B cell (primary cell): ENCODE data around the gene SPATA3. TPM values are rescaled to one million over a fixed set of nuclear protein-coding genes. Genes with fewer than 3 reads are reported as not detected.

Experiments
- ATAC-seq: fragments of 200-7000 bp; cut with Tn5 transposase; one replicate; pipeline ENCODE4 v1.10.0; 2021; ENCODE audit warnings: low read depth, mild to moderate bottlenecking, moderate number of reproducible peaks, moderate library complexity
- CTCF ChIA-PET: fragments of 350-600 bp; sonication (Branson Sonifier 250); formaldehyde crosslinking; loops from one replicate; lab custom pipeline; 2021; ENCODE audit warnings: antibody characterized with exemption, inconsistent platforms; lab: Charles Lee
- POLR2A ChIA-PET: fragments of 350-600 bp; sonication (Branson Sonifier 250); formaldehyde crosslinking; loops from one replicate; lab custom pipeline; 2021; ENCODE audit warnings: antibody characterized with exemption; lab: Charles Lee
- DNase-seq: peaks from one replicate; pipeline ENCODE4 v3.0.0; 2013
- H2AFZ ChIP-seq: 2 replicates; pipeline ENCODE4 v1.6.1; 2012; ENCODE audit warnings: mild to moderate bottlenecking, low read depth, low read length; ENCODE audit not compliant: insufficient read depth, poor library complexity, severe bottlenecking
- H3K27ac ChIP-seq, 2 donors: 1 replicate in 1 of 2; 2 replicates in 1 of 2; pipeline ENCODE4 v1.5.1; 2012 to 2013; ENCODE audit warnings: low read length in 2 of 2, mild to moderate bottlenecking in 2 of 2, moderate library complexity in 1 of 2
- H3K27me3 ChIP-seq, 4 experiments: fragments of 200-600 bp in 1 of 4; sonication (generic) in 1 of 4; replicated peaks in 1 of 4; 1 replicate in 2 of 4; 2 replicates in 2 of 4; pipeline versions ENCODE4 v1.6.1 to v1.7.0; 2013 to 2016; ENCODE audit warnings: low read length in 3 of 4, mild to moderate bottlenecking in 2 of 4, mixed read lengths in 1 of 4, moderate library complexity in 1 of 4; ENCODE audit not compliant: insufficient read depth in 4 of 4, control insufficient read depth in 3 of 4; ENCODE audit errors: control extremely low read depth in 1 of 4
- H3K36me3 ChIP-seq, 2 experiments: replicated peaks in 1 of 2; 1 replicate in 1 of 2; 2 replicates in 1 of 2; pipeline versions ENCODE4 v1.6.1 to v1.7.1; 2013; ENCODE audit warnings: low read length in 1 of 2; ENCODE audit not compliant: insufficient read depth in 2 of 2, control insufficient read depth in 1 of 2; ENCODE audit errors: control extremely low read depth in 1 of 2, extremely low read depth in 1 of 2
- H3K4me1 ChIP-seq, 2 donors: fragments of 200-600 bp in 1 of 2; sonication (generic) in 1 of 2; 1 replicate in 1 of 2; 2 replicates in 1 of 2; pipeline versions ENCODE4 v1.5.1 to v1.6.1; 2013 to 2017; ENCODE audit warnings: low read length in 2 of 2; ENCODE audit not compliant: control insufficient read depth in 2 of 2, insufficient read depth in 2 of 2
- H3K4me2 ChIP-seq: replicated peaks from 2 replicates; pipeline ENCODE3; 2012; ENCODE audit warnings: mild to moderate bottlenecking, low read depth, low read length; ENCODE audit not compliant: poor library complexity, severe bottlenecking
- H3K4me3 ChIP-seq, 5 experiments: fragments of 200-600 bp in 1 of 5; sonication (generic) in 1 of 5; 1 replicate in 3 of 5; 2 replicates in 2 of 5; pipeline versions ENCODE4 v1.5.1 to v1.7.0; 2011 to 2016; ENCODE audit warnings: low read length in 4 of 5, mild to moderate bottlenecking in 4 of 5, low read depth in 2 of 5, control low read depth in 1 of 5, moderate library complexity in 1 of 5; ENCODE audit not compliant: insufficient read depth in 1 of 5; ENCODE audit errors: control extremely low read depth in 1 of 5, extremely low read depth in 1 of 5
- H3K79me2 ChIP-seq: fragments of 200-600 bp; sonication (generic); one replicate; pipeline ENCODE4 v1.6.0; 2016; ENCODE audit warnings: low read length; ENCODE audit not compliant: control insufficient read depth, insufficient read depth
- H3K9ac ChIP-seq: fragments of 200-600 bp; sonication (generic); 2 replicates; pipeline ENCODE4 v1.6.1; 2017; ENCODE audit warnings: mild to moderate bottlenecking, low read length, moderate library complexity
- H3K9me3 ChIP-seq, 3 donors: one replicate each; pipeline versions ENCODE4 v1.6.1 to v1.7.1; 2013; ENCODE audit warnings: low read length in 2 of 3; ENCODE audit not compliant: control insufficient read depth in 2 of 3, insufficient read depth in 1 of 3; ENCODE audit errors: control extremely low read depth in 1 of 3
- H4K20me1 ChIP-seq: 2 replicates; pipeline ENCODE4 v1.6.0; 2012; ENCODE audit warnings: mild to moderate bottlenecking, low read length; ENCODE audit not compliant: insufficient read depth, control insufficient read depth, poor library complexity, severe bottlenecking
- H3K27ac Mint-ChIP-seq: one replicate; pipeline ENCODE4 v1.8.0; 2021; ENCODE audit warnings: mixed read lengths
- H3K27me3 Mint-ChIP-seq: one replicate; pipeline ENCODE4 v1.8.0; 2021; ENCODE audit warnings: mixed read lengths
- H3K4me1 Mint-ChIP-seq: one replicate; pipeline ENCODE4 v1.8.0; 2021; ENCODE audit warnings: mixed read lengths
- H3K4me3 Mint-ChIP-seq: one replicate; pipeline ENCODE4 v1.8.0; 2021; ENCODE audit warnings: mixed read lengths
- H3K9me3 Mint-ChIP-seq: one replicate; pipeline ENCODE4 v1.8.0; 2022; ENCODE audit warnings: mixed read lengths; ENCODE audit not compliant: insufficient read depth
- CTCF ChIP-seq: fragments of 200-600 bp; IDR thresholded peaks from one replicate; pipeline ENCODE4 v1.8.0; 2022; ENCODE audit warnings: antibody characterized with exemption, mild to moderate bottlenecking
- EZH2 ChIP-seq: IDR thresholded peaks from 2 replicates; pipeline ENCODE4 v1.6.1; 2012; ENCODE audit warnings: borderline replicate concordance, low read depth, mild to moderate bottlenecking, moderate library complexity, low read length; ENCODE audit not compliant: insufficient read depth, poor library complexity, severe bottlenecking
- WGBS: methylation state at CpG from one replicate; pipeline ENCODE4 v1.1.5; 2013; ENCODE audit warnings: missing lambda C conversion rate; ENCODE audit not compliant: insufficient coverage; 5-methylcytosine and 5-hydroxymethylcytosine counted together
- intact Hi-C: fragments of 100-400 bp; cut with micrococcal nuclease; formaldehyde crosslinking; loops from one replicate; pipeline ENCODE4 v1.10.0; 2022
- polyA plus RNA-seq: library from polyadenylated mRNA; depleted of rRNA; stranded (reverse); fragments of >200 nt; gene quantifications from 2 replicates; pipeline ENCODE4 v1.2.3, GENCODE V29; 2012
- total RNA-seq, 2 donors: library from RNA; stranded (reverse); fragments of 120-200 nt in 1 of 2; gene quantifications; 1 replicate in 1 of 2; 2 replicates in 1 of 2; pipeline versions ENCODE4 v1.2.3 to v1.2.4, GENCODE V29; 2013 to 2022

The SPATA3 gene
- total and polyA plus RNA-seq, 2 donors (not counting 1 experiment from before 2014, with no cell fraction given), result not detected

- ChIA-PET CTCF (no interaction called here), POLR2A (no interaction called here)
- peaks cover 14 to 16% of the 10 kb centered on the region in 2 donors for H3K4me1 ChIP-seq
- H3K79me2 ChIP-seq, result no peaks in the 10 kb centered on the region
- DNase-seq, result peak; percentile 40
- WGBS, result 2% methylated on average over 61 of the region's 61 CpGs
- H2AFZ ChIP-seq, result no peak within 1 kb of the TSS
- H3K4me3 ChIP-seq, result peak within 1 kb of the TSS in 1 of 5 experiments; percentile 17
- H4K20me1 ChIP-seq, result no peaks in the 10 kb centered on the region
- peak within 1 kb of the TSS; percentile 68 for H3K4me2 ChIP-seq
- peaks cover 0 to 45% (median 16%) of the 10 kb centered on the region in 4 experiments for H3K27me3 ChIP-seq
- H3K36me3 ChIP-seq, result no peaks in the 10 kb centered on the region
- Mint-ChIP-seq H3K27me3 (peaks cover 58% of the 10 kb centered on the region), H3K9me3 (no peaks in the 10 kb centered on the region), H3K4me3 (peak within 1 kb of the TSS; percentile 66), H3K4me1 (peaks cover 12% of the 10 kb centered on the region), H3K27ac (no peak within 1 kb of the TSS)
- no peak within 1 kb of the TSS for H3K9ac ChIP-seq
- H3K27ac ChIP-seq, result no peak within 1 kb of the TSS
- intact Hi-C loops, result loop anchor here (2.0 kb wide), 1 partner anchor 16 kb away; no protein-coding TSS in a partner anchor
- H3K9me3 ChIP-seq, result no peaks in the 10 kb centered on the region
- no peak for ATAC-seq
- no peak for TF ChIP-seq EZH2
- no peak for TF ChIP-seq CTCF
Measured at GRCh38 chr2:231037202-231037730, 41.3 kb downstream of the SPATA3 start, which contains the start of gene C2orf72. C2orf72 (plus strand) TSS chr2:231037523; CDS start chr2:231037566, 43 bp downstream.

- Histone ChIP-seq H3K36me3 (no peaks in the 10 kb centered on the region), H3K27me3 (peaks cover 0 to 43% (median 16%) of the 10 kb centered on the region in 4 experiments), H3K27ac (no peak overlapping the region), H3K4me1 (peaks cover 14 to 16% of the 10 kb centered on the region in 2 donors), H3K4me3 (no peak overlapping the region), H4K20me1 (no peaks in the 10 kb centered on the region), H3K79me2 (no peaks in the 10 kb centered on the region), H3K4me2 (peak overlapping the region; percentile 68), H3K9me3 (no peaks in the 10 kb centered on the region), H3K9ac (no peak overlapping the region), H2AFZ (no peak overlapping the region)
- intact Hi-C loops, result loop anchor here (2.0 kb wide), 1 partner anchor 15 kb away; no protein-coding TSS in a partner anchor
- DNase-seq (peak; percentile 32), ATAC-seq (peak; percentile 23)
- ChIA-PET POLR2A (interaction anchor here (0.5 kb wide), 1 partner anchor 32 kb away, joined by 5 read pairs; no protein-coding TSS in a partner anchor), CTCF (no interaction called here)
- H3K4me3 Mint-ChIP-seq, result peak overlapping the region; percentile 66
- 3% methylated on average over 104 of the region's 104 CpGs for WGBS
- peaks cover 62% of the 10 kb centered on the region for H3K27me3 Mint-ChIP-seq
- H3K27ac Mint-ChIP-seq, result no peak overlapping the region
- H3K9me3 Mint-ChIP-seq, result no peaks in the 10 kb centered on the region
- TF ChIP-seq EZH2, result no peak
- no peak for TF ChIP-seq CTCF
- peaks cover 12% of the 10 kb centered on the region for H3K4me1 Mint-ChIP-seq
Measured at GRCh38 chr2:231037731-231038482, 42.0 kb downstream of the SPATA3 start.
